Measurements from ENCODE around the gene BIN1. TPM values are rescaled to one million over a fixed set of nuclear protein-coding genes. Genes with fewer than 3 reads are reported as not detected.

The BIN1 gene
- total RNA-seq, 4 donors from 2014 or later: 49.2 to 68.3 (median 64.2) TPM

DNA sequence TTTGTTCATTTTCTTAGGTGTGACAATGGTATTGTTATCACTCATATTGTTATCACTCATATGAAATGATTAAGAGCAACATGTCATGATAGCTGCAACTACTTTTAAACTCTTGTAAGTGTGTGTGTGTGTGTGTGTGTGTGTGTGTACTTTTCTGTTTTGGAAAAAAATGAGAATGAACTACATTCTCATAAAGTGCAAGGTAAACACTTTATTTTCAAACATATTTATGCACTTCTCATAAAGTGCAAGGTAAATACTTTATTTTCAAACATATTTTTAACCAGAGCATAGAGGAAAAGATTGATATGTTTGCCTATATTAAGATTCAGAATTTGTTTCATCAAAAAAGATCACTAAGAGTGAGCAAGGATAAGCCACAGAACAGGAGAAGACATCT is 108.5 kb downstream of the BIN1 start:
- DNase-seq: no peak
- intact Hi-C loops (cut with DNase I): no loop called here
- no peaks in the 10 kb centered on the region for H3K9me3 ChIP-seq
- no peak for TF ChIP-seq POLR2A (IDR thresholded peaks at IDR 0.05)
- TF ChIP-seq, protein P1, sequence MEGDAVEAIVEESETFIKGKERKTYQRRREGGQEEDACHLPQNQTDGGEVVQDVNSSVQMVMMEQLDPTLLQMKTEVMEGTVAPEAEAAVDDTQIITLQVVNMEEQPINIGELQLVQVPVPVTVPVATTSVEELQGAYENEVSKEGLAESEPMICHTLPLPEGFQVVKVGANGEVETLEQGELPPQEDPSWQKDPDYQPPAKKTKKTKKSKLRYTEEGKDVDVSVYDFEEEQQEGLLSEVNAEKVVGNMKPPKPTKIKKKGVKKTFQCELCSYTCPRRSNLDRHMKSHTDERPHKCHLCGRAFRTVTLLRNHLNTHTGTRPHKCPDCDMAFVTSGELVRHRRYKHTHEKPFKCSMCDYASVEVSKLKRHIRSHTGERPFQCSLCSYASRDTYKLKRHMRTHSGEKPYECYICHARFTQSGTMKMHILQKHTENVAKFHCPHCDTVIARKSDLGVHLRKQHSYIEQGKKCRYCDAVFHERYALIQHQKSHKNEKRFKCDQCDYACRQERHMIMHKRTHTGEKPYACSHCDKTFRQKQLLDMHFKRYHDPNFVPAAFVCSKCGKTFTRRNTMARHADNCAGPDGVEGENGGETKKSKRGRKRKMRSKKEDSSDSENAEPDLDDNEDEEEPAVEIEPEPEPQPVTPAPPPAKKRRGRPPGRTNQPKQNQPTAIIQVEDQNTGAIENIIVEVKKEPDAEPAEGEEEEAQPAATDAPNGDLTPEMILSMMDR (IDR thresholded peaks at IDR 0.05): no peak
- no peak overlapping the region for H3K4me3 ChIP-seq (replicated peaks in 1 of 3)
- H3K36me3 ChIP-seq: no peaks in the 10 kb centered on the region
- H3K4me1 ChIP-seq: no peaks in the 10 kb centered on the region
- no peaks in the 10 kb centered on the region for H3K27me3 ChIP-seq
- no peak overlapping the region for H3K27ac ChIP-seq

Small RNA genes within 50 kb of the gene (small RNA-seq; reads per million reads assigned to genes)
- not detected for gene RNU7-182P

Other genes with a start within 250 kb of the BIN1 start
- gene TEX51, start 208.3 kb downstream of the BIN1 start, total RNA-seq: not detected
- gene CYP27C1, start 113.1 kb upstream of the BIN1 start, total RNA-seq: under 1 TPM in 1 of 4 donors, not detected in 3; 0.40 TPM
- gene ERCC3, start 187.0 kb upstream of the BIN1 start, total RNA-seq: 10 to 100 TPM; 24.7 to 55.9 (median 36.3) TPM

Data from thyroid gland (tissue), 4 donors.